Endothelial cell of umbilical vein (primary cell): ENCODE measurements around the gene ANGPT4. TPM values are rescaled to one million over a fixed set of nuclear protein-coding genes. Genes with fewer than 3 reads are reported as not detected.

ENCODE experiments used
- BruUV-seq: library from RNA; stranded (reverse); fragments of 400-500 nt; replicated peaks from 2 replicates; lab custom pipeline; 2021; lab: Mats Ljungman, UMichigan
- CTCF ChIA-PET: fragments of 300-600, 350-600 bp; sonication (Branson Sonifier 250); formaldehyde crosslinking; loops from one replicate; lab custom pipeline; 2021; ENCODE audit warnings: antibody characterized with exemption, inconsistent platforms; lab: Charles Lee
- POLR2A ChIA-PET: fragments of 300-600, 350-600 bp; sonication (Branson Sonifier 250); formaldehyde crosslinking; loops from one replicate; lab custom pipeline; 2021; ENCODE audit warnings: antibody characterized with exemption, inconsistent platforms; lab: Charles Lee
- DNase-seq: peaks from one replicate; pipeline ENCODE4 v3.0.0-alpha.2; 2011; ENCODE audit warnings: low read depth, low spot score
- FAIRE-seq: peaks from 2 replicates; lab custom pipeline; 2011; peaks lifted over from hg19 to GRCh38; lab: Jason Lieb, UNC
- H2AFZ ChIP-seq: 2 replicates; pipeline ENCODE4 v1.6.0; 2012; ENCODE audit warnings: low read depth, low read length, control low read depth, inconsistent platforms
- H3K27ac ChIP-seq: 2 replicates; pipeline ENCODE4 v1.5.1; 2011; ENCODE audit warnings: low read depth, mild to moderate bottlenecking, control low read depth, low read length, moderate library complexity; ENCODE audit not compliant: insufficient read depth
- H3K27me3 ChIP-seq, 2 experiments: 2 replicates each; pipeline versions ENCODE4 v1.6.0 to v1.6.1; 2011; ENCODE audit warnings: low read length in 2 of 2, mixed read lengths in 1 of 2; ENCODE audit not compliant: control insufficient read depth in 2 of 2, insufficient read depth in 2 of 2
- H3K36me3 ChIP-seq, 2 experiments: 2 replicates in 1 of 2; 3 replicates in 1 of 2; pipeline ENCODE4 v1.5.1; 2011; ENCODE audit warnings: low read length in 2 of 2, mild to moderate bottlenecking in 1 of 2, moderate library complexity in 1 of 2; ENCODE audit not compliant: control insufficient read depth in 2 of 2, insufficient read depth in 2 of 2; ENCODE audit errors: extremely low read depth in 1 of 2
- H3K4me1 ChIP-seq: 3 replicates; pipeline ENCODE4 v1.5.1; 2011; ENCODE audit warnings: mild to moderate bottlenecking, low read length; ENCODE audit not compliant: control insufficient read depth, insufficient read depth; ENCODE audit errors: extremely low read depth
- H3K4me2 ChIP-seq: 2 replicates; pipeline ENCODE4 v1.6.1; 2011; ENCODE audit warnings: low read length, control low read depth, mixed read lengths; ENCODE audit not compliant: insufficient read depth
- H3K4me3 ChIP-seq, 3 experiments: fragments of 200-600 bp in 1 of 3; sonication (generic), shearing (Covaris generic) in 1 of 3; replicated peaks in 1 of 3; 2 replicates each; pipeline ENCODE4 v1.5.1; 2011 to 2016; ENCODE audit warnings: control low read depth in 3 of 3, low read length in 3 of 3, mild to moderate bottlenecking in 2 of 3, inconsistent platforms in 1 of 3, low read depth in 1 of 3, moderate library complexity in 1 of 3; ENCODE audit not compliant: insufficient read depth in 1 of 3
- H3K79me2 ChIP-seq: 2 replicates; pipeline ENCODE4 v1.6.0; 2012; ENCODE audit warnings: low read length, inconsistent platforms; ENCODE audit not compliant: control insufficient read depth, insufficient read depth
- H3K9ac ChIP-seq: replicated peaks from 2 replicates; pipeline ENCODE3; 2011; ENCODE audit warnings: low read length, control low read depth; ENCODE audit not compliant: insufficient read depth; ENCODE audit errors: extremely low read depth
- H3K9me1 ChIP-seq: replicated peaks from 3 replicates; pipeline ENCODE4 v1.6.0; 2011; ENCODE audit warnings: mild to moderate bottlenecking, low read length; ENCODE audit not compliant: control insufficient read depth, insufficient read depth; ENCODE audit errors: extremely low read depth
- H3K9me3 ChIP-seq: replicated peaks from 2 replicates; pipeline ENCODE4 v1.5.1; 2012; ENCODE audit warnings: low read length, inconsistent platforms; ENCODE audit not compliant: control insufficient read depth, insufficient read depth
- H4K20me1 ChIP-seq: replicated peaks from 2 replicates; pipeline ENCODE3; 2011; ENCODE audit warnings: mild to moderate bottlenecking, low read length; ENCODE audit not compliant: control insufficient read depth, insufficient read depth; ENCODE audit errors: extremely low read depth
- CTCF ChIP-seq, 2 donors: IDR thresholded peaks; 1 replicate in 1 of 2; 2 replicates in 1 of 2; pipeline ENCODE4 v1.5.1; 2011; ENCODE audit warnings: low read length in 2 of 2, mild to moderate bottlenecking in 2 of 2, moderate library complexity in 2 of 2, control low read depth in 1 of 2, inconsistent platforms in 1 of 2, low read depth in 1 of 2; ENCODE audit not compliant: insufficient read depth in 1 of 2; ENCODE audit errors: extremely low read depth in 1 of 2
- EZH2 ChIP-seq: IDR thresholded peaks from 2 replicates; pipeline ENCODE4 v1.6.1; 2012; ENCODE audit warnings: borderline replicate concordance, low read depth, mild to moderate bottlenecking, moderate library complexity, low read length, inconsistent platforms; ENCODE audit not compliant: severe bottlenecking
- FOS ChIP-seq: IDR thresholded peaks from 2 replicates; pipeline ENCODE4 v1.6.1; 2011; ENCODE audit warnings: mild to moderate bottlenecking, low read length, moderate library complexity, borderline replicate concordance; ENCODE audit not compliant: insufficient read depth
- GATA2 ChIP-seq: IDR thresholded peaks from 2 replicates; pipeline ENCODE4 v1.7.0; 2011; ENCODE audit warnings: low read depth, mild to moderate bottlenecking, moderate library complexity, mixed read lengths, low read length; ENCODE audit not compliant: insufficient read length, insufficient read depth
- JUN ChIP-seq: IDR thresholded peaks from 2 replicates; pipeline ENCODE4 v1.6.1; 2011; ENCODE audit warnings: borderline replicate concordance, low read depth; ENCODE audit not compliant: insufficient read length, insufficient read depth
- MAX ChIP-seq: IDR thresholded peaks from 2 replicates; pipeline ENCODE4 v1.6.1; 2011; ENCODE audit not compliant: insufficient read depth, insufficient read length
- MYC ChIP-seq: IDR thresholded peaks from one replicate; pipeline ENCODE4 v1.6.1; 2011; ENCODE audit warnings: mild to moderate bottlenecking, low read depth, low read length
- POLR2A ChIP-seq: IDR thresholded peaks from 2 replicates; pipeline ENCODE4 v1.6.1; 2012; ENCODE audit warnings: low read depth, mild to moderate bottlenecking, control low read depth, low read length
- POLR2AphosphoS5 ChIP-seq: IDR thresholded peaks from 2 replicates; pipeline ENCODE4 v1.6.1; 2012; ENCODE audit warnings: low read depth, mild to moderate bottlenecking, control low read depth, low read length, moderate library complexity; ENCODE audit not compliant: insufficient read depth
- dilution Hi-C: fragments of 300-500 bp; cut with MboI; formaldehyde crosslinking; loops from one replicate; pipeline ENCODE4 v1.15.0; 2019; ENCODE audit warnings: low sequenced_read_pairs; ENCODE audit not compliant: extremely low pct_ligation_motif_present
- intact Hi-C: fragments of 100-400 bp; cut with micrococcal nuclease; formaldehyde crosslinking; loops from one replicate; pipeline ENCODE4 v1.10.0; 2022
- polyA plus RNA-seq, 4 experiments: library from polyadenylated mRNA; depleted of rRNA in 3 of 4; stranded (reverse) in 3 of 4; unstranded in 1 of 4; fragments of >200 nt; gene quantifications; 2 replicates each; pipeline versions ENCODE4 v1.2.1 to v1.2.3, GENCODE V29; 2011 to 2012; ENCODE audit warnings: missing spikeins in 1 of 4
- total RNA-seq: library from RNA; stranded (reverse); gene quantifications from 2 replicates; pipeline ENCODE4 v1.2.3, GENCODE V29; 2021

ANGPT4 gene
- total and polyA plus RNA-seq, 2 donors (not counting 3 experiments of a cell fraction or from before 2014, with no cell fraction given): not detected

DNA sequence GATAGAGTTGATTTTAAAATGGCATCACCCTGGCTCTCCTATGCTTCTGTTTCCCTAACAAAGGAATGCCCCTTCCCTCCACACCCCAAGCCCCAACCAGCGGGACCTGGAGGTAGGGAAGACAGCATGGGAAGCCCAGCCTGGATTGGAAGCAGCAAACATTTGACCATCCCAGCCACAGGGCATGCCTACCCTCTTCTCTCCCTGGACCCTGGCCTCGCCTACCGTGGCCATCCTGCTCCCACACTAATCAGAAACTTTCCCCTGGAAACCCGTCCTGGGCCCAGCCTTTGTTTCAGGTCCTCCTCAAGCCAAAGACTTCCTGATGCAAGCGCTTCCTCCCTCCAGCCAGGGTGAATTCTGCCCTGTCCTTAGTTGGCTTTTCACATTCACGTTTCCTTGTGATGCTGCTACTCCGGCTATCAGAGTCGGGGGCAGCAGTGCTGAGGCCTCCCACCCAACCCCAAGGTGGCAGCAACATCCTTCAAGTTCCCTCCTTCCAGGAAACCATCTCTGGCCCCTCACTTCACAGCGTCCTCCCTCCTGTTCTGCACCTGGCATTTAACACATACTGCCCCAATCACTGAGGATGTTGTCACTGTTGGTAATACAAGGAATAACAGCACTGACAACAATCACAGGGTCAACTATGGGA lies 18.2 kb upstream of the ANGPT4 start:
- CTCF ChIA-PET: no interaction called here
- TF ChIP-seq MYC (no peak), EZH2 (no peak), FOS (no peak), POLR2A (no peak), JUN (no peak), GATA2 (no peak), CTCF (IDR thresholded peaks at IDR 0.05; ENCODE audit: extremely low read depth in 1 of 2, insufficient read depth in 1 of 2, low read depth in 1 of 2, low read length in 2 of 2) (no peak), POLR2AphosphoS5 (no peak), MAX (no peak)
- Histone ChIP-seq H3K4me3 (no peak overlapping the region), H4K20me1 (no peaks in the 10 kb centered on the region), H3K9me3 (no peaks in the 10 kb centered on the region), H3K27me3 (peaks cover 0 to 2% of the 10 kb centered on the region in 2 experiments), H2AFZ (no peak overlapping the region), H3K4me1 (no peaks in the 10 kb centered on the region), H3K9me1 (no peaks in the 10 kb centered on the region), H3K27ac (no peak overlapping the region), H3K36me3 (no peaks in the 10 kb centered on the region), H3K4me2 (no peak overlapping the region), H3K79me2 (no peaks in the 10 kb centered on the region), H3K9ac (no peak overlapping the region)
- DNase-seq: no peak
- intact Hi-C loops: no loop called here
- POLR2A ChIA-PET: no interaction called here
- no TSS peak for BruUV-seq
- dilution Hi-C loops: no loop called here
- no peak for FAIRE-seq
